HepG2 (cell line): ENCODE results near the gene ALPK3. TPM values are rescaled to one million over a fixed set of nuclear protein-coding genes. Genes with fewer than 3 reads are reported as not detected.

ENCODE experiments used
- NR2C2 ChIP-seq: sonication (generic); formaldehyde crosslinking; IDR thresholded peaks from 2 replicates; pipeline ENCODE4 v1.4.0; 2020; ENCODE audit warnings: missing genetic modification reagents, mild to moderate bottlenecking, moderate library complexity, borderline replicate concordance
- PHF5A ChIP-seq: IDR thresholded peaks from one replicate; pipeline ENCODE4 v1.6.1; 2018; ENCODE audit warnings: low read depth, missing genetic modification reagents; ENCODE audit not compliant: unreplicated experiment
- PPARG ChIP-seq: conservative IDR thresholded peaks from 2 replicates; pipeline ENCODE4 v1.6.1; 2016; ENCODE audit warnings: missing biosample characterization, missing genetic modification reagents
- RBFOX2 ChIP-seq: fragments of 200-400 bp; formaldehyde crosslinking; IDR thresholded peaks from 2 replicates; pipeline ENCODE4 v1.6.1; 2017; ENCODE audit warnings: low read depth, mild to moderate bottlenecking, low read length
- USF2 ChIP-seq, 2 experiments: sonication (generic) in 1 of 2; formaldehyde crosslinking in 1 of 2; IDR thresholded peaks; 2 replicates each; pipeline versions ENCODE4 v1.5.1 to v1.6.1; 2011 to 2020; ENCODE audit warnings: borderline replicate concordance in 1 of 2, low read depth in 1 of 2, low read length in 1 of 2, mild to moderate bottlenecking in 1 of 2, missing genetic modification reagents in 1 of 2, moderate library complexity in 1 of 2
- ZNF10 ChIP-seq: sonication (generic); formaldehyde crosslinking; IDR thresholded peaks from 2 replicates; pipeline ENCODE4 v1.4.0; 2020; ENCODE audit warnings: mild to moderate bottlenecking, low read depth, missing genetic modification reagents, borderline replicate concordance
- ZNF407 ChIP-seq: sonication (generic); formaldehyde crosslinking; IDR thresholded peaks from one replicate; pipeline ENCODE4 v1.5.1; 2020; ENCODE audit warnings: mild to moderate bottlenecking, missing genetic modification reagents; ENCODE audit errors: not compliant biosample characterization
- ZNF414 ChIP-seq: sonication (generic); formaldehyde crosslinking; IDR thresholded peaks from 2 replicates; pipeline ENCODE4 v1.5.0; 2020; ENCODE audit warnings: missing genetic modification reagents
- ZNF501 ChIP-seq: sonication (generic); formaldehyde crosslinking; IDR thresholded peaks from 2 replicates; pipeline ENCODE4 v1.5.1; 2020; ENCODE audit warnings: mild to moderate bottlenecking, moderate library complexity, missing genetic modification reagents
- ZNF558 ChIP-seq: sonication (generic); formaldehyde crosslinking; IDR thresholded peaks from 2 replicates; pipeline ENCODE4 v1.9.0; 2022; ENCODE audit warnings: mild to moderate bottlenecking, missing genetic modification reagents, borderline replicate concordance
- ZNF639 ChIP-seq: conservative IDR thresholded peaks from 2 replicates; pipeline ENCODE4 v1.6.1; 2018; ENCODE audit warnings: missing genetic modification reagents
- ZNF7 ChIP-seq: IDR thresholded peaks from 2 replicates; pipeline ENCODE4 v1.6.1; 2016; ENCODE audit warnings: missing biosample characterization, missing genetic modification reagents
- ZNF703 ChIP-seq: sonication (generic); formaldehyde crosslinking; IDR thresholded peaks from 2 replicates; pipeline ENCODE4 v1.5.1; 2020; ENCODE audit warnings: missing genetic modification reagents, mild to moderate bottlenecking, moderate library complexity, borderline replicate concordance
- ZNF788 ChIP-seq: sonication (generic); formaldehyde crosslinking; IDR thresholded peaks from 2 replicates; pipeline ENCODE4 v1.5.0; 2020; ENCODE audit warnings: mild to moderate bottlenecking, missing genetic modification reagents, borderline replicate concordance
- ZZZ3 ChIP-seq: sonication (generic); formaldehyde crosslinking; IDR thresholded peaks from 2 replicates; pipeline ENCODE4 v1.4.0; 2020; ENCODE audit warnings: missing genetic modification reagents, mild to moderate bottlenecking, borderline replicate concordance
- polyA plus RNA-seq, 8 experiments: library from polyadenylated mRNA; depleted of rRNA in 3 of 8; stranded (reverse) in 7 of 8; unstranded in 1 of 8; fragments of >200 nt; fragmentation: Illumina TruSeq in 4 of 8; extraction: Trizol in 4 of 8; gene quantifications; 2 replicates each; pipeline versions ENCODE4 v1.2.1 to v1.2.3, GENCODE V29; 2011 to 2016; ENCODE audit warnings: low read depth in 4 of 8, missing spikeins in 1 of 8, mixed read lengths in 1 of 8; ENCODE audit not compliant: insufficient read depth in 1 of 8
- total RNA-seq, 5 experiments: library from RNA; depleted of rRNA; stranded (reverse); fragments of >200 nt; fragmentation: Illumina TruSeq; extraction: Trizol; gene quantifications; 2 replicates each; pipeline ENCODE4 v1.2.3, GENCODE V29; 2016; ENCODE audit warnings: low read depth in 1 of 5

Gene ALPK3
- total and polyA plus RNA-seq, 2 of the 13 experiments (the other 11 are each of a cell fraction or from before 2014, with no cell fraction given): 0.04 to 0.42 TPM

- TF ChIP-seq PPARG: no peak
- no peak for TF ChIP-seq ZNF558 (CRISPR knock-in tag)
- no peak for TF ChIP-seq ZNF407 (CRISPR knock-in tag)
- 0 out of 2 replicates have a peak, but pooled peaks have one; percentile 41 for TF ChIP-seq NR2C2
- TF ChIP-seq ZNF703 (CRISPR knock-in tag): no peak
- no peak for TF ChIP-seq ZNF10
- TF ChIP-seq RBFOX2: no peak
- peak; percentile 33; the same call in 1 of the 2 replicates for TF ChIP-seq ZNF414
- no peak for TF ChIP-seq ZNF639 (CRISPR knock-in tag)
- no peak for TF ChIP-seq ZNF788 (CRISPR knock-in tag)
- TF ChIP-seq ZNF7 (CRISPR knock-in tag): no peak
- no peak for TF ChIP-seq USF2 (IDR thresholded peaks at IDR 0.05; ENCODE audit: low read depth, low read length)
- TF ChIP-seq USF2 (CRISPR knock-in tag; IDR thresholded peaks at IDR 0.05; ENCODE audit: borderline replicate concordance): no peak
- TF ChIP-seq ZNF501 (CRISPR knock-in tag): peak; percentile 33; the same call in 1 of the 2 replicates
- TF ChIP-seq ZZZ3 (CRISPR knock-in tag): no peak
- TF ChIP-seq PHF5A (CRISPR knock-in tag): no peak
Measured at GRCh38 chr15:84883916-84884781, 67.0 kb downstream of the ALPK3 start, which contains the start of gene SLC28A1 (continued).
